ES-I3 (cell line): Measurements from ENCODE around the gene FOSL2.

ENCODE experiments used
- H3K36me3 ChIP-seq: 2 replicates; pipeline ENCODE4 v1.6.1; 2013; ENCODE audit warnings: mild to moderate bottlenecking, low read length, control low read depth, moderate library complexity; ENCODE audit not compliant: insufficient read depth
- H3K4me1 ChIP-seq: 2 replicates; pipeline ENCODE4 v1.6.1; 2013; ENCODE audit warnings: mild to moderate bottlenecking, control low read depth, low read length; ENCODE audit not compliant: insufficient read depth
- H3K9ac ChIP-seq: 2 replicates; pipeline ENCODE4 v1.6.1; 2013; ENCODE audit warnings: low read depth, mild to moderate bottlenecking, low read length, moderate library complexity
- H3K9me3 ChIP-seq: 2 replicates; pipeline ENCODE4 v1.6.1; 2013; ENCODE audit warnings: mild to moderate bottlenecking, low read length, moderate library complexity; ENCODE audit not compliant: control insufficient read depth, insufficient read depth

FOSL2 gene

GRCh38 chr2:28429636-28430376, 37.1 kb downstream of the FOSL2 start:
- no peak overlapping the region for H3K9ac ChIP-seq
- H3K9me3 ChIP-seq: no peaks in the 10 kb centered on the region; the same call in 1 of the 2 replicates
- H3K36me3 ChIP-seq: no peaks in the 10 kb centered on the region
- no peaks in the 10 kb centered on the region for H3K4me1 ChIP-seq

- Histone ChIP-seq H3K36me3 (no peaks in the 10 kb centered on the region), H3K4me1 (no peaks in the 10 kb centered on the region), H3K9ac (no peak overlapping the region), H3K9me3 (no peaks in the 10 kb centered on the region; the same call in 1 of the 2 replicates)
Measured at GRCh38 chr2:28430377-28430765, 37.7 kb downstream of the FOSL2 start.

GRCh38 chr2:28430788-28431418, 38.2 kb downstream of the FOSL2 start:
- Histone ChIP-seq H3K36me3 (no peaks in the 10 kb centered on the region), H3K9ac (no peak overlapping the region), H3K9me3 (no peaks in the 10 kb centered on the region; the same call in 1 of the 2 replicates), H3K4me1 (no peaks in the 10 kb centered on the region)

GRCh38 chr2:28431741-28432140, 39.1 kb downstream of the FOSL2 start:
- Histone ChIP-seq H3K9ac (no peak overlapping the region), H3K36me3 (no peaks in the 10 kb centered on the region), H3K4me1 (no peaks in the 10 kb centered on the region), H3K9me3 (no peaks in the 10 kb centered on the region; the same call in 1 of the 2 replicates)

GRCh38 chr2:28432362-28432761, 39.7 kb downstream of the FOSL2 start:
- Histone ChIP-seq H3K4me1 (no peaks in the 10 kb centered on the region), H3K36me3 (no peaks in the 10 kb centered on the region), H3K9ac (no peak overlapping the region), H3K9me3 (no peaks in the 10 kb centered on the region; the same call in 1 of the 2 replicates)

- Histone ChIP-seq H3K9ac (no peak overlapping the region), H3K36me3 (no peaks in the 10 kb centered on the region), H3K4me1 (no peaks in the 10 kb centered on the region), H3K9me3 (no peaks in the 10 kb centered on the region; the same call in 1 of the 2 replicates)
Measured at GRCh38 chr2:28433215-28433614, 40.6 kb downstream of the FOSL2 start.

- no peak overlapping the region for H3K9ac ChIP-seq
Measured at GRCh38 chr2:28433935-28434599, 41.4 kb downstream of the FOSL2 start.

GRCh38 chr2:28434600-28434989, 41.9 kb downstream of the FOSL2 start:
- Histone ChIP-seq H3K4me1 (no peaks in the 10 kb centered on the region), H3K9ac (no peak overlapping the region), H3K9me3 (no peaks in the 10 kb centered on the region; the same call in 1 of the 2 replicates), H3K36me3 (no peaks in the 10 kb centered on the region)

More at GRCh38 chr2:28433935-28434599, 41.4 kb downstream of the FOSL2 start:
- no peaks in the 10 kb centered on the region for H3K4me1 ChIP-seq
- H3K36me3 ChIP-seq: no peaks in the 10 kb centered on the region
- H3K9me3 ChIP-seq: no peaks in the 10 kb centered on the region; the same call in 1 of the 2 replicates

- H3K36me3 ChIP-seq: no peaks in the 10 kb centered on the region
- no peaks in the 10 kb centered on the region for H3K4me1 ChIP-seq
- H3K9ac ChIP-seq: no peak overlapping the region
- no peaks in the 10 kb centered on the region; the same call in 1 of the 2 replicates for H3K9me3 ChIP-seq
Measured at GRCh38 chr2:28435241-28435640, 42.6 kb downstream of the FOSL2 start.

- H3K9ac ChIP-seq: no peak overlapping the region
- no peaks in the 10 kb centered on the region for H3K4me1 ChIP-seq
- no peaks in the 10 kb centered on the region; the same call in 1 of the 2 replicates for H3K9me3 ChIP-seq
- no peaks in the 10 kb centered on the region for H3K36me3 ChIP-seq
Measured at GRCh38 chr2:28435814-28436351, 43.2 kb downstream of the FOSL2 start.

- H3K36me3 ChIP-seq: no peaks in the 10 kb centered on the region
- H3K4me1 ChIP-seq: no peaks in the 10 kb centered on the region
- H3K9me3 ChIP-seq: no peaks in the 10 kb centered on the region; the same call in 1 of the 2 replicates
- no peak overlapping the region for H3K9ac ChIP-seq
Measured at GRCh38 chr2:28436525-28437051, 43.9 kb downstream of the FOSL2 start.

- Histone ChIP-seq H3K9me3 (peaks cover 2% of the 10 kb centered on the region; the same call in 1 of the 2 replicates), H3K36me3 (no peaks in the 10 kb centered on the region), H3K9ac (no peak overlapping the region), H3K4me1 (no peaks in the 10 kb centered on the region)
Measured at GRCh38 chr2:28437149-28437835, 44.6 kb downstream of the FOSL2 start.

GRCh38 chr2:28437918-28438317, 45.3 kb downstream of the FOSL2 start:
- Histone ChIP-seq H3K4me1 (no peaks in the 10 kb centered on the region), H3K9ac (no peak overlapping the region), H3K36me3 (no peaks in the 10 kb centered on the region), H3K9me3 (0 out of 2 replicates have a peak, but pooled peaks cover 2% of the 10 kb centered on the region)
